ENCODE results near the gene MXRA5. TPM values are rescaled to one million over a fixed set of nuclear protein-coding genes. Genes with fewer than 3 reads are reported as not detected.
"Not testable (repeated sequence)": the region's sequence is repeated elsewhere in the genome, so short reads cannot be mapped to it uniquely, and the experiment has no call there.

MXRA5 gene
- total and polyA plus RNA-seq, 2 of the 8 experiments (the other 6 are each of a cell fraction or from before 2014, with no cell fraction given): 0.56 to 1.7 TPM

GRCh38 chrX:3280706-3281105 lies 65.7 kb downstream of the MXRA5 start (continued):
- TF ChIP-seq, protein P1, sequence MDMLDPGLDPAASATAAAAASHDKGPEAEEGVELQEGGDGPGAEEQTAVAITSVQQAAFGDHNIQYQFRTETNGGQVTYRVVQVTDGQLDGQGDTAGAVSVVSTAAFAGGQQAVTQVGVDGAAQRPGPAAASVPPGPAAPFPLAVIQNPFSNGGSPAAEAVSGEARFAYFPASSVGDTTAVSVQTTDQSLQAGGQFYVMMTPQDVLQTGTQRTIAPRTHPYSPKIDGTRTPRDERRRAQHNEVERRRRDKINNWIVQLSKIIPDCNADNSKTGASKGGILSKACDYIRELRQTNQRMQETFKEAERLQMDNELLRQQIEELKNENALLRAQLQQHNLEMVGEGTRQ (IDR thresholded peaks at IDR 0.05; ENCODE audit: low read length): no peak
- TF ChIP-seq SIRT6 (IDR thresholded peaks at IDR 0.05; ENCODE audit: low read length): no peak
- no peak for TF ChIP-seq HDAC6 (IDR thresholded peaks at IDR 0.05; ENCODE audit: low read depth, low read length)
- no peak for TF ChIP-seq ZNF274 (IDR thresholded peaks at IDR 0.05; ENCODE audit: borderline replicate concordance, extremely low read depth, low read length)
- no peak for TF ChIP-seq EGR1 (IDR thresholded peaks at IDR 0.05; ENCODE audit: borderline replicate concordance, low read depth, low read length)

DNA sequence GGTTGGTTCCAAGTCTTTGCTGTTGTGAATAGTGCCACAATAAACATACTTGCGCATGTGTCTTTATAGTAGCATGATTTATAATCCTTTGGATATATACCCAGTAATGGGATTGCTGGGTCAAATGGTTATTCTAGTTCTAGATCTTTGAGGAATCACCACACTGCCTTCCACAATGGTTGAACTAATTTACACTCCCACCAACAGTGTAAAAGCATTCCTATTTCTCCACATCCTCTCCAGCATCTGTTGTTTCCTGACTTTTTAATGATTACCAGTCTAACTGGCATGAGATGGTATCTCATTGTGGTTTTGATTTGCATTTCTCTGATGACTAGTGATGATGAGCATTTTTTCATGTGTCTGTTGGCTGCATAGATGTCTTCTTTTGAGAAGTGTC lies 72.8 kb downstream of the MXRA5 start:
- CTCF ChIA-PET (ENCODE audit: partially characterized antibody); H3K56ac ChIP-seq (replicated peaks; ENCODE audit: insufficient read length, low read depth, low read length); H3K9ac ChIP-seq (replicated peaks in 1 of 4; ENCODE audit: extremely low read depth in 1 of 4, low read depth in 3 of 4, low read length in 3 of 4); H2BK120ac ChIP-seq (replicated peaks; ENCODE audit: low read depth, low read length); H3K79me1 ChIP-seq (ENCODE audit: low read depth, low read length); H2AFZ ChIP-seq (ENCODE audit: low read length); H3K23ac ChIP-seq (ENCODE audit: insufficient read length); H3K27ac ChIP-seq (ENCODE audit: low read depth, low read length); H2BK12ac ChIP-seq (ENCODE audit: low read depth, low read length); H3K4me3 ChIP-seq (ENCODE audit: extremely low read depth in 1 of 4, insufficient read depth in 2 of 4, low read depth in 3 of 4, low read length in 4 of 4); H4K20me1 ChIP-seq (replicated peaks in 1 of 2; ENCODE audit: control insufficient read depth in 1 of 2, insufficient read depth in 2 of 2, low read length in 2 of 2); POLR2A ChIA-PET (ENCODE audit: partially characterized antibody); H3K36me3 ChIP-seq (ENCODE audit: control insufficient read depth in 2 of 4, insufficient read depth in 4 of 4, low read length in 3 of 4); FAIRE-seq; H3K79me2 ChIP-seq (ENCODE audit: control insufficient read depth in 1 of 2, insufficient read depth in 2 of 2, low read length in 2 of 2); H2BK20ac ChIP-seq (ENCODE audit: low read length); H2AK5ac ChIP-seq (ENCODE audit: low read depth, low read length); H2BK15ac ChIP-seq (ENCODE audit: low read length); H3K4ac ChIP-seq (replicated peaks; ENCODE audit: insufficient read length, low read depth, low read length); H3K23me2 ChIP-seq (ENCODE audit: low read depth, low read length); H3K4me1 ChIP-seq (replicated peaks in 1 of 4; ENCODE audit: control insufficient read depth in 3 of 4, insufficient read depth in 4 of 4, low read length in 3 of 4); H4K8ac ChIP-seq (ENCODE audit: extremely low read depth, insufficient read depth, low read length); H3K4me2 ChIP-seq (ENCODE audit: insufficient read depth in 1 of 2, low read depth in 2 of 2, low read length in 2 of 2); H3K27me3 ChIP-seq (replicated peaks in 1 of 4; ENCODE audit: control insufficient read depth in 3 of 4, extremely low read depth in 1 of 4, insufficient read depth in 3 of 4, low read length in 3 of 4); DNase-seq (ENCODE audit: low read depth in 1 of 2, low spot score in 2 of 2); H4K91ac ChIP-seq (replicated peaks; ENCODE audit: insufficient read length, low read length); H4K5ac ChIP-seq (ENCODE audit: insufficient read length, low read depth, low read length); H3K9me3 ChIP-seq (ENCODE audit: insufficient read depth in 2 of 2, low read depth in 1 of 2, low read length in 1 of 2); H2BK5ac ChIP-seq (ENCODE audit: low read depth, low read length); H3K14ac ChIP-seq (ENCODE audit: insufficient read length); H3K18ac ChIP-seq (ENCODE audit: extremely low read depth, low read length): not testable (repeated sequence)
- WGBS, 2 experiments (ENCODE audit: extremely low coverage in 1 of 2, insufficient coverage in 1 of 2, insufficient read length in 1 of 2, insufficient replicate concordance in 2 of 2, low coverage in 1 of 2, low lambda C conversion rate in 2 of 2, missing lambda C conversion rate in 1 of 2): 88% methylated on average over 1 of the region's 1 CpG; no CpG with 5 or more reads in 1 of the 2 experiments
